ENCODE data around the gene MYORG.

Gene MYORG

DNA sequence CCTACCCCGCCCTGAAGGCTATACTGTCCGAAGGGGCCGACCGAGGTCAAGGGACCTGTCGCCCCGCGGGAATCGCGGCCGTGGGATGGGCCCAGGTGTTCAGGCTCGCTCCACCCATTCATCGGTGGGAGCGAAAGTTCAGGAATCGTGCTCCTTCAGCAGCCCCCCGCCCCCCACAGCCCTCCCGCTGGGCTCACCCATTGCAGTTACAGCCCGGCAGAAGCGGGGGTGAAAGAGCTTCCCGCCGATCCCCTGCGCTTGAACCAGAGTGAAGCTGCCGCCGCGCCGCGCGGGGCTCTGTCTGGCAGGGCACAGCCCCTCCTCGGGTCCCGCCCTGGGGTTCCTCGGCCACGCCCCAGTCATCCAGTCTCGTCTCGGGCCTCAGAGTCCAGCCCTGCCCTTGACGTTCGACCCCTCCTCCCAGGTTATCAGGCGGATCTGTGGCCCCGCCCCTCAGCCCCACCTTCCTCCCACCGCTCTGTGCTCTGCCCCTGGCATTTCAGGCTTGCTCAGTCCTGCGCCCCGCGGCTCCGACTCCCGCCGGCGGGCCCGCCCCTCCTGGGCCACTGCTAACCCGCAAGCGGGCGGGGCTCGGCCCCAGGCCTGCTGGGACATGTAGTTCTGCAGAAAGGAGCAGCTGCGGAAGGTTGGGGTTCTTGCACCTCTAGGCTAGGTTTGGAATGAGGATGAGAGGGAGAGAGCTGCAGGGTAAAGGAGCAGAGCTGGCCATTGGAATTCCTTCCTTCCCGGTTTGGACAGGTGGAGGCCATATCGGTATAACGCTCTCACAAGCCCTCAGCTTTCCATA, at the start of gene MYORG:
Gene MYORG, minus strand, starts transcription at position 303 of the 808 bp plus-strand sequence. CDS start 3,955 bp downstream, outside the sequence.
- peak; percentile 98 for DNase-seq

DNA sequence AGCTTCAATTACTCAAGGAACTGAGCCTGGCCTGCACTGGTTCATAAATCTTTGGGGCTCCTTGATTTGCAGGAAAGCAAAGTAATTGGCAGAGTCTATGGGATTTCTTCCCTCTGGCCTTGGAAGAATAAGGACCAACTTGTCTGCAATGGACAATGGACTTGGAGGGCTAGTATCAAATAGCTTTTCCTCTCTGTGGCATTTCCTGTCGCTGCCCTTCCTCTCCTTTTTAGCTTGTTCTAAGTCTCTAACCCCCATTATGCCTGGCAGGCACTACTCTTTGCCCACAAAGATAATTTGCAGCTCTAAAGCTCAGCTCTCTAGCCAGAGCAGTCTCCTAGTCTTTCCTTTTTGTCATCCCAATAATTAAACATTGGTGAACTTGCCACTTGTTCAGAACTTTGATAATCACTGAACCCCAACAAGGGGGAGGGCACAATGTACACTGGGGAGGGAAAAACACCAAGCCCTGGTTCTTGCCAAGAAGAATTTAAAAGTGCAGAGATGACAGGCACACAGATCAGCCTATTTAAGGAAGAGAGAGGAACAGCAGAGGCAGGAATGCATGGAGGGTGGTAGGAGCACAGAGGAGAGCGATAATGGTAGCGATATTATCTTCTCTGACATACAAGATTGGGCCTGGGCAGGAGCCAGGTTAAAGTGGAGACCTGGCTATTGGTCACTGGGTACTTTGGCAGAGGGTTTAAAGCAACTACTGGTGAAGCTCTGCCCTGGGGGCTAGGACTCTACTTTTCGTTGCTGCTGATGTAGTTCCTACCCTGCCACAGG, 43.2 kb upstream of the MYORG start:
- no peak for DNase-seq

DNA sequence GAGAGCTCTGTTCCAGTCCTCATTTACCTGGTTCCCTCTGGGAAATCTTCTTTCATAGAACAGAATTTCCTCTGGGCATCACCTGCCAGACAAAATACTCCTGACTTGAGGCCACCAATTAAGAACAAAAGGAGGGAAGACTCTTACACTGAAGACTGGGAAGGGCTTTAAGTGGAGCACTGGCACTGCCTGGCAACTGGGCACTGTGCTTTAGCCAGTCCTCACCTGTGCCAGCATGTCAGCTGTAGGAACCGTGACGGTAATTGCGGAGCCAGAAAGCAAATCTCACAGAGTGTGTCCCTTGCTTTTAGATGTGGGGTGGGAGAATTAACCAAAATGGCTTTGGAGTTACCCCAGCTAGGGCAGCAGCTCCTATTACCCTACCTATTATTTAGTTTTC, 41.0 kb upstream of the MYORG start:
- no peak for DNase-seq

DNA sequence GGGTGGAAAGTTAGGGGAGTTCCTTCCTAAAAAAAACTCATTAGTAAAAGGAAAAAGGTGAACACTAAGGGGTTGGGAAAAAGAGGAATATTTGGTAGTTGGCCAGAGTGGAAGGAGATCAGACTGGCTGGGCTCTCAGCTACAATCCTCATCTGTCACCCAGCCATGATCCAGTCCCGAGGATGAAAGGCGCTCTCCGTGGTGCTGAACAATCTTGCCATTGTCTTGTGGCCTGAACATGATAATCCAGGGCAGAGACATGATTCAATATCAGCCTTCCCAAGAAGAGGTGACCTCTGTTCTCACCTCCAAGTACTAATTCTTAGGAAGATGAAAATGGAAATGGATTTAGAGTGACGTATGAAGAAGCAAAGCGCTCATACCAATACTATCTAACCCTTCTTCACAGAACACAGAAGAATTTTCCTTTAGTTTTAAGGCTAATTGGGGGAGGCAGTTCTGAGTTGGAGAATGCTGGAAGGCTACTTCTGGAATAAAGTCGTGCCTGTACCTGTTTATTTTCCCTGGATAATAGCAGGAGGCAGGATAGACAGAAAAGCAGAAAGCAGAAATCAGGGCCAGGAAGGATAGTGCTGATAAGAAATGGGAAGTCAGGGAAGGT, 36.6 kb upstream of the MYORG start:
- DNase-seq, result peak; percentile 86

DNA sequence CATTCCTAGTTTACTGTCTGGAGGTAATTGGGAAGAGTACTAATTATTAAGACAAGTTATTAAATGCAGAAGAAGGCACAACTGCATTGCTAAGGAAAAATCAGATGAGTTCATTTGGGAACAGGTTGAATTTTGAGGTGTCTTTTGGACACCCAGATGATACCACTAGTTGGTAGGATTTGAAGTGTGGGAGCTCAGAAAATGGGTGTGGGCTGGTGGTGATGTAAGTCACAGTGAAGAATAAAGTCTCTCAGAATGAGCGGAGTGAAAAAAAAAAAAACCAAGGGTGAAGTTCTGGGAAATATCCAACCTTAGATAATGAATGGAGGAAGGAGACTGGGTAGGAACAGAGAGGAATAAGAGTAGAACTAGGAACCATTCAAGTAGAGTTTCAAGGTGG, 35.6 kb upstream of the MYORG start:
- DNase-seq, result no peak

DNA sequence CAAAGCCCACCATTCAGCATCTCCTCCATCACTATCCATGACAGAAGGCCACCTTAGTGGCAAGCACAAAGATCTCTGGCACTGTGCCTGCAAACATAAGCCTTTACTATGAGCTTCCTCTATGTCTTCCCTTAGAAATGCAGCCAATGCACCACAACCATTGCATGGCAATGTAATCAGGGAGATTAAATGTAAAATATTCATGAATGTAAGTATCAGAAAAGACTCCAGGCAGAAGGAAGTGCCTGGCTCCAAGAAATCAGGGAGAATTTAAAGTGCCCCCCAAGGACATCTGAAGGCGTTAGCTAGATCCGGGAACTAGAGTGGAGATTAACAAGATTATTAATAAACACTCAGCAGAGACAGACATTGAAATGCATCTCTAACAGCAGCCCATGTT, 32.5 kb upstream of the MYORG start:
- no peak for DNase-seq

DNA sequence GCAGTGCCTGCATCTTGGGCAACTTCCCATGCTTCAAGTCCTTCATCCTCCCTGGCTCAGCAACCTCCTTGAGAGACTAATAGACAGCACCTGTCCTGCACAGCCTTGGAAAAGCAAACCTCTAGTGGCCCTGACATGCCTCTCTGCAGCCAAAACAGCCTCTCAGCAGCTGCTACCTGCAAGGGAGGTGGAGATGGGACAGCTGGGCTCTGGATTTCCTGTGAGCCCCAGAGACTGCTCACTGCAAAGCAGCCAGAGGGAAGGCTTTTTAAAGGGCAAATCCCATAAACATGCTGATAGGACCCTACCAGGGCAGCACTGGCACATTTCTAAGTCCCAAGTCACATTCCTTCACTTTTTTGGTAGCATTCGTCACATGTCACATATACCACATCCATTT, 31.5 kb upstream of the MYORG start:
- no peak for DNase-seq

DNA sequence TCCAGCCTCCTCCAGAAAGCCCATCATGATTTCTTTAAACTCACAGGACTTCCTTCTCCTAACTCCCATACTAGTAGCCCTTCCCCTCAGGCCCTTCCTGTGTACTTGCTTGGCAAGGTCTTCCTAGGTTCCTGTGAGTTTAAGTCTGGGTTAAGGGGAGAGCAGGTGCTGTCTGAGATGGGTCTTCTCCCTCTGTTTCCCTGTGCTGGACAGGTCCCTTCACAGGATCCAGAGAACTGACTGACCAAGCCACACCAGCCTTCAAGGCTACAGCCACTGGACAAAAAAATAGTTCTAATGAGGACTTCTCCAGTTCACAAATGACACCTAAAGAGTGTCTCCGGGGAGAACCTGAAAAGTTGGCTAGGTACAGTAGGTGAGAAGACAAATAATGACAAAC, 29.5 kb upstream of the MYORG start:
- no peak for DNase-seq

DNA sequence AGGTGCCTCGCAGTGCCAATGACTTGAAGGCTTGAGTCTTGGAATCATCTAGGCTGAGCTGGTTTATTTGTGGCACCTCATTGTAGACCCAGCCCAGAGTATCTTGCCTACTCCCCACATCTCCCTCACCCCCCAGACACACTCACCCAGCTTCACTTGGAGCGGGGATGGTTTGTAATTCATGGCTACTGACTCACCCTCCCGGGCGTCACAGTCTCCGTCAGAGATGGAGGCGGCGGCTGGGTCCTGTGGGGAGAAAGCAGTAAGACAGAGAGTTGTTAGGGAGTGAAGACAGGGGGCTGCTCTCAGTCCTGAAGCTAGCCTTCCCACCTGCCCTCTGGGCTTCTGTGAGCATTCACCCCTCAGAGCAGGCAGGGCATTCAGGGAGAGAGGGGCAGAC, 29.0 kb upstream of the MYORG start:
- no peak for DNase-seq

DNA sequence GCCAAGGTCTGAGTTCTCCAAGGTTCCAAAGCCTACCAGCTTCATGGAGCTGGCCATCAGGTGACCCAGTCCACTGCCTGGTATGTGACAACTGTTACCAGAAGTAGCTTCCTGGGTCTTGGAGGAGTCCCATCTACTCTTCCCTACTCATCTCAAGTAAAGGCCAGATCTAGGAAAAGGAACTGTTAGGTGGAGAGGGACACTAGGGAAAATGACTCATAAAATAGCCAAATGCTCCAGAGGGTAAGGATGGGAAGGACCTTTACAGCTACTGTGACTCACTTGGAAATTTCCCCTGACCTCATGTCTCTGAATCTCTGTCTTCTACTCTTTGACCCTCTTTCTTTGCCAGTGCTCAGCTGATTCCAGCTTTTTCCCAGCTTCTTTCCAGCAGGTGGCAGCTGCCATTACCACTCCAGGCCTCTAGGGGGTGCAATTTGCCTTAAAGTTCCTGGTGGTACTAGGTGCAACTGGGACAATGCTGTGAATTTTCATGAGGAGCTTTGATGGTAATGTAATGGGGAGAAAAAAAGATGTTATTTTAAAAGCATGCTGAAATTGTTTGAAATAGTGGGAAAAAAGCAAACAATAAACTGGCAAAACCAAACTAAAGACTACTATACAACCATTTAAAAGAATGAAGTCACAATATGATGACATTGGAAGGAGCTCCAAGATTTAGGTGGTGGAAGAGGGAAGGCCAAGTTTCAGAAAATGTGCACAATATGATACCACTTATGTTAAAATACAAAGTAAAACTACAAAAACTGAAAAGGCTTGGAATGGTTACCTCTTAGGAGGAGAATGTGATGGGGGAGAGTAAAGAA, 27.1 kb upstream of the MYORG start:
- peak; percentile 74 for DNase-seq

DNA sequence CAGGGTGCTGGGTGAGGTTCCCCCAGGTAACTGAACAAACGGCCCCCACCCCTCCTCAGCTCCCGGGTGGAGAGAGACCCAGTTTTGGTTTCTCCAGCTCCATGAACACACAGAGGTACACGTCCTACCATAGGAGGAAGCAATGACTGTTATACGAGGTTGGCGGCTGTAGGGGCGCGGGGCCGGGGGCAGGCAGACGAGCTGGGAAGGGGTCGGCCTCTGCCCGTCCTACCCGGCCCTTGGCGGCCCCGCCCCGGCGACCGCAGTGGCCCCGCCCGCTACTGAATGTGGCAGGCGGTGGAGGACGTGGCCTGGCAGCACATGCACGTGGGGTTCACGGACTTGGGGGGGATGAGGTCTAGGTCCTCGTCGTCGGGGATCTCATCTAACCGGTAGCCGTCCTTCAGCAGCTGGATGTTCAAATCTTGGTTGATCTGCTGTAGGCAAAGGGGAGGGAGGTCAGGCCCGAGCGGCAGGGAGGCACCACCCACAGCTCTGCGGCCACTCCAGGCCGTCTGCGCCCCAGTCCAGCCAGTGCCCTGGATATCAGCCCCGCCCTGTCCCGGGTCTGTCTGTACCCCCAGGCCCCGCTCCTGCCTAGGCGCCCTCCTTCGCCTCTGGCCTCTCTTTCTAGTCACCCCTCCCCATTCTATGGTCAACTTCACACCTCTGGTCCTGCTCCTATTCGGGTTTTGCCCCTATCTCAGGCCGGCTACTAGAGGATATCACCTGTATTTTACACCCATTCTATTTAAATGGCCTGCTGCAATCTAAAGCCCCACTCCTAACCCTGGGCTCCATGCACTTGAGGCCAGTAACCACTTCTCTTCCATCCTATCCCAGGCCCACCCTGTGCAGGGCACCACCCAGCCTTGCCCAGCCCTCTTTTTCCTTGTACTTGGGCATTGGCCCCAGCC, 24.2 kb upstream of the MYORG start:
- no peak for DNase-seq

DNA sequence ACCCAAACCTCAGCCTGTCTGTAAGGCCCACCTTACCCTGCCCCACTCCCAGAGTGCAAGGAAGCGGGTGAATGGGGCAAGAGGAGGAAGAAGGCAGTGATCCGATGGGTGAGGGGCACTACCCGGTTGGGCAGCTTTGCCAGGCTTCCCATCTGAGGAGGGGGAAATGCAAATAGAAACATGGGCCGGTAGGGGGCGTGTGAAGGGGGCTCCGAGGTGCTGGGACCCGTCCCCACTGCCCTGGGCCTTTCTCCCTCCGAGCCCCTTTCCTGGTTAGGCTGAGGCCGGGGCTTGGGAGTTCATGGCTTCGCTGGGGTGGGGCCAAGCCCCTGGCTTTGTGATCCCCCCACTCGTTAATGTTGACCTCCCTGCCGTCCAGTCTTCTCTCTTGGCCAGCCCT, 23.6 kb upstream of the MYORG start:
- DNase-seq, result no peak

DNA sequence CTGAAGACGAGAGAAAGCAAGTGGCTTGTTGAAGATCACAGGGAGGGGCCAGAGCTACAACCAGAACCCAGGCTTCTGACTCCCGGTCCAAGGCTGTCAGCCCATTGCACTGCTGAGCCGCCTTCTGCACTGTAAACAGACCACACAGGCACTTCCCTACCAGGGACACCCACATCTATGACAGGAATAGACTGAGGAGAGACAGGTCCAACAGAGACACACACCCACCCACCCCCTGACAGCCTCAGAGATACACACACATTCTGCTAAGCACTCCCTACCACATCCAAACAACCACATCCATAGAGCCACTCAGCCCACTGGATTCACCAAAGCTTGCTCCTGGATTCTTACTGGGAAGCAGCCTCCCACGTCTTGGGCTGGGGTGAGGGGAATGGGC, 23.0 kb upstream of the MYORG start:
- no peak for DNase-seq

DNA sequence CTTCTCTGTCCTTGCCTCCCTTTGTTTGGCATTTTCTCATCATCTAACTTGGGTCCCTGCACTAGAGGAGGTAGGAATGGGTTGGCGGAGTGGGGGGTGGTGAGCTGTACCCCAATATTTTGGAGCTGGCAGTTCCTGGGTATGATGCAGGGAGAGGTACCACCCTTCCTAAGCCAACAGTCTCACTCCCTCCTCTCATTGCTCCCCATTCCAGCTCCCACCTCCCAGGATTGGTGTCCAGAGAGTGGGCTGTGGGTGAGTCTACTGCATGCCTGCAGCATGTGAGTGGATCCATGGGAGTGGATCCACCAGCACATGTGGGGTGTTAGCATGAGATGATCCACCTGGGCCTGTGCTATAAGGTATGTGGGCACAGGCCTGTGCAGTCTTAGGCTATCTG, 22.2 kb upstream of the MYORG start:
- DNase-seq, result no peak

DNA sequence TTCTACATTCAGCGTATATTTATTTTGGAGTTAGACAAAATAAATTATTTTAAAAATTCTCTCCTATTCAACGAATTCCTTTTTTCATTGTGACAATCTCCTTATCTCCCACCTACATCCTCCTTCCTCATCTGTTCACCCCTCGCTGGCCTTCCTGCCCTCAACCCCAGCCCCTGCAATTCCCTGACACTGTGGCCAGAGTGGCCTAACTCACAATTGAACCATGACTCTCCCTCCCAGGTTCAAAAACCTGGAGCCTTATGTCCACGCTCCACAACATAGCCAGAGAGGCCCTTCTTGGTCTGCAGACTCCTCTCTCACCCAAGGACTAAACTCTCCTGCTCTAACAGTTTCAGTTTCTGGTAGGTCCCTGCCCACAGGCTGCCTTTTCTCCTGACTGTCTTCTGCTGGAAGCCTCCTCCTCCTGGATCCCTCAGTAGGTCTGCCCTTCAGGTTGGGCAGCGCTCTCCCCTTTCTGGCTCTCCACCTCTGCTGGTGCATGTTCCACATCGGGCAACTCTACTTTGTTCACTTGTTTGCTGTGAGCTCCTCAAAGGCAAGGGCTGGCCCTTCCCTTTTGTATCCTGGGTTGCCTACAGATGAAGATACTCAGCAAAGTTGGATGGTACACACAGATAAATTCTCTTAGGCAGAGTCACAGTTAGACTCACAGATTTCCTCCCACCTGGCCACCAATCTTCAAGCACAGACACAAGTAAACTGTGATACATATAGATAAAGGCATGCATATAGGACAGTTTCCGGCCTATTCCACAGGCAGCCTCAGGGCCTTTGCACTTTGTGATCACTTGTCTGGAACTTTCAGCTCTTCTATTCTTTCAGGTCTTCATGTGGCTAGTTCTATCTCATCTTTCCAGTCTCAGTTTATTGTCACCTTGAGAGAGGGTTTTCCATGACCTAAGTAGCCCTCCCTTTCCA, 19.8 kb upstream of the MYORG start:
- no peak for DNase-seq

DNA sequence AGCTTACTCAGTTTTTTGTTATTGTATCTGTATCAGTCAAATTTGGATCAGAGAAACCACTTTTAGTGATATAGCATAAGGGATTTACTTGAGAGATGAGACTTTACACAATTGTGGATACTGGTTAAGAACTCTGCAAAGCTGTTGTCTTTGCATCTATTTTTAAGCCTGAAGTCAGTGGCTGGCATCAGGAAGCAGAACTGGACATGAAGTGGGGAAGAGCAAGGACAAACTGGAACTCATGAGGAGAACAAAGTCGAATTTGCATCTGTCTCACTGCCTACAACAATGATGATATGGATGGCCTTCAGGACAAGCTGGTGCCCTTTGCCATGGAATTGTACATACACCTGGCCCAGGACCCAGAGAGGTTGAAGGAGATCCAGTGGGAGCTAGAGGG, 15.8 kb upstream of the MYORG start:
- no peak for DNase-seq

DNA sequence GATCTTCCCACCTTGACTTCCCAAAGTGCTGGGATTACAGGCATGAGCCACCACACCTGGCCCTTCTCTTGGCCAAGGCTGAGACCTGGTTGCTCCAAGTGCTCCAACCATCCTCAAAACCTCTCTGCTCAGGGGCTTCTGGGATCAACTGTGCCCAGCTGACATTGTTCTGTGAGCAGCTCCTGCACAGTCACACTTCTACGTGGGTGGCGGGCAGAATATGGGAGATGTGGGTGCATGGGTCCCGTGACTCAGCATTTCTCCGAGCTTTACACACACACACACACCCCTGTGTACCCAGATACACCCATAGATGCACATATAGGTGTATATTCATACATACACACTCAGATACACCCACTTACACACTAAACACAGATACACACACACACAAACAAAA, 10.5 kb upstream of the MYORG start:
- no peak for DNase-seq

DNA sequence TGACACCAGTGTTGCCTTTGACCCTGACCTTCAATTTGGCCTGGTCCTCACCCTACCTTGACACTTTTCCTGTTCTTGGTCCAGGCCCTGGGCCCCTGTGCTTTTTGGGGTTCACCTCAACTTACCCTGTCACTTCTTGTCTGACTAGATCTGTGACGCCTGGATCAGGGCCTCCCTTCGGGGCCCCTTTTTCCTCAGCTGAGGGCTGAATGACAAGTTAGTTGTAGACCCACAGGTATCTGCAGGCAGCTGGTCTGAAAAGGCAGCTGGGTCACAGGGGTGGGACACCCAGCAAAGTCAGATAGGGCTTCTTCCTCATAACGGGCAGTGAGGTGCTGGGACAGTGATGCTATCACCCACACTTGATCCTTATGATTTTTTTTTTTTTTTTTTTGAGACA, 10.0 kb upstream of the MYORG start:
- DNase-seq, result no peak

DNA sequence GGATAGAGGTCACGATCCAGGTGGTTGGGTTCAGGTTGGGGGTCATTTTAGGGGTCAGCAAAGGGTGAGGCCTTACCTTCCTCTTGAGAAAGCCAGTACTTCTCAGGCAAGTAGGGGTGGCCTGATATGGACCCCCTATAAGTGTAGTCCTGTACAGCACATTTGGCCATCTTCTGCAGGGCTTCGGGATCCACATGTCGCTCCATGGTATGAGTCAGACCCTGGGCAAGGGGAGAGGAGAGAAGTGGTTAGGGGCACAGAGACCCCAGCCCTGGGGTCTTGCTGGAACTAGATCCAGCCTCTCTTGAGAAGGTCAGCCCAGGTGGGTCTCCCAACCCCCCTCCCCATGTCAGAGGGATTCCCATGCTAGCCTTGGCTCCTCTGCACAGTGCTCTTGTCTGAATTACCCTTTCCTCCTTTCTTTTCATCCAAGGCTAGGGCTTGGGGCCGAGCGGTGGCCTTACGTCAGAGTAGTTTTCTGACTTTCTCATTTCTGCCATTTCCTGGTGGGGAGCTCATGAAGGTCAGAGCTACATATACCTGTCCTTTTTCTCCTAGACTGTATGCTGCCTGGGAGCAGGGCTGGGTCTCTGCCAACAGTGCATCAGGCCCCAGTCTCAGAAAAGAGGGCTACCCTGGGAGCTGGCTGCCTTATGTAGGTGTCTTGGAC, 9.0 kb upstream of the MYORG start:
- no peak for DNase-seq
